A549 treated with GW870086 at 1 μM for 4 hours (cell line): ENCODE data around the gene GLYAT. TPM values are rescaled to one million over a fixed set of nuclear protein-coding genes. Genes with fewer than 3 reads are reported as not detected.

Experiments used
- total RNA-seq: library from RNA; stranded (reverse); fragments of 200-300 nt; extraction: Qiagen RNA extraction; gene quantifications from 5 replicates; pipeline ENCODE4 v1.2.3, GENCODE V29; 2022; ENCODE audit warnings: low read depth

The GLYAT gene
- total RNA-seq: not detected in 5 replicates

DNA sequence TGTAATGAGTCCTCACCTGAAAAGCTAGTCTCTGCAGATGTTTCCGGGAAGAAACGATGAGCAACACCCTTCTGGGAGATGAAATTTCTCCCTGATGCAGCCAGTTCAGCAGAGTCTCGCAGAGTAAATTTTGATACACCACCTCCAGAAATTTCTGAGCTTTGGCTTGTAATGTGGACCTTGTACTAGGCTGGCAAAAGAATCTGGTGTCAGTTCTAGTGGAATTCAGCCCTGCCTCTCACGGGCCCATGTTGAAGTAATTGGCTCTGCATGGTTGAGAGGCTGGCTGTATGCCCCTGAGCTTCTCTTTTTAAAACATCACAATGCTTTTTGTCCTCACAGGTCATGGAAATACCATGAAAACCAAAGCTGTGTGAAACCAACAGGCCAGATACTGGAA is at the start of gene GLYAT:
GLYAT (minus strand) TSS at position 125 of the 400 bp plus-strand sequence. CDS start 7,447 bp downstream, outside the sequence.

Other genes with a start within 250 kb of the GLYAT start
- not detected in 5 replicates for gene OR5B21, start 223.8 kb downstream of the GLYAT start, total RNA-seq
- 1.8 to 2.9 TPM (median 2.3 TPM) in 5 replicates for gene LPXN, start 156.1 kb downstream of the GLYAT start, total RNA-seq
- gene ZFP91, start 152.9 kb downstream of the GLYAT start, total RNA-seq: 31.0 to 43.3 TPM (median 39.4 TPM) in 5 replicates
- gene CNTF, start 109.3 kb downstream of the GLYAT start, total RNA-seq: 1.0 to 1.5 TPM (median 1.3 TPM) in 5 replicates
- gene GLYATL2, start 112.8 kb upstream of the GLYAT start, total RNA-seq: not detected in 5 replicates
- 0.15 TPM in 1 of 5 replicates, not detected in the others for gene GLYATL1, start 207.5 kb upstream of the GLYAT start, total RNA-seq